Measurements from ENCODE around the gene MAP6.

DNA sequence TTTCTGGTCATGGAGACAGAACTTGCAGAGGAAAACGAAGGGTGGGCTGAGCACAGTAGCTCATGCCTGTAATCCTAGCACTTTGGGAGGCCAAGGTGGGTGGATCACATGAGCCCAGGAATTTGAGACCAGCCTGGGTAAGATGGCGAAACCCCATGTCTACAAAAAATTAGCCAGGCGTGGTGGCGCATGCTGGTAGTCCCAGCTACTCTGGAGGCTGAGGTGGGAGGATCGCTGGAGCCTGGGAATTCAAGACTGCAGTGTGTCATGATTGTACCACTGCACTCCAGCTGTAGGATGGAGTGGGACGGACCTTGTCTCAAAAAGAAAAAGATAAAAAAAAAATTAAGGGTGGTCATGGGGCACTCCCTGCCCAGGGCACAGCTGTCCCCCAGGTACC lies 100.9 kb downstream of the MAP6 start:
- TF ChIP-seq, protein P1, sequence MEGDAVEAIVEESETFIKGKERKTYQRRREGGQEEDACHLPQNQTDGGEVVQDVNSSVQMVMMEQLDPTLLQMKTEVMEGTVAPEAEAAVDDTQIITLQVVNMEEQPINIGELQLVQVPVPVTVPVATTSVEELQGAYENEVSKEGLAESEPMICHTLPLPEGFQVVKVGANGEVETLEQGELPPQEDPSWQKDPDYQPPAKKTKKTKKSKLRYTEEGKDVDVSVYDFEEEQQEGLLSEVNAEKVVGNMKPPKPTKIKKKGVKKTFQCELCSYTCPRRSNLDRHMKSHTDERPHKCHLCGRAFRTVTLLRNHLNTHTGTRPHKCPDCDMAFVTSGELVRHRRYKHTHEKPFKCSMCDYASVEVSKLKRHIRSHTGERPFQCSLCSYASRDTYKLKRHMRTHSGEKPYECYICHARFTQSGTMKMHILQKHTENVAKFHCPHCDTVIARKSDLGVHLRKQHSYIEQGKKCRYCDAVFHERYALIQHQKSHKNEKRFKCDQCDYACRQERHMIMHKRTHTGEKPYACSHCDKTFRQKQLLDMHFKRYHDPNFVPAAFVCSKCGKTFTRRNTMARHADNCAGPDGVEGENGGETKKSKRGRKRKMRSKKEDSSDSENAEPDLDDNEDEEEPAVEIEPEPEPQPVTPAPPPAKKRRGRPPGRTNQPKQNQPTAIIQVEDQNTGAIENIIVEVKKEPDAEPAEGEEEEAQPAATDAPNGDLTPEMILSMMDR (IDR thresholded peaks at IDR 0.05) = no peak
- no peak for TF ChIP-seq POLR2A (IDR thresholded peaks at IDR 0.05)
